SKM-1 (cell line): Measurements from ENCODE around the gene RNF125.
"Not testable (repeated sequence)": the region's sequence is repeated elsewhere in the genome, so short reads cannot be mapped to it uniquely, and the experiment has no call there.

ENCODE experiments used
- DNase-seq: peaks from one replicate; lab custom pipeline; 2025; ENCODE audit not compliant: unreplicated experiment; lab: John Stamatoyannopoulos, UW

The RNF125 gene

GRCh38 chr18:32018331-32019250, at the start of gene RNF125:
TSS of gene RNF125 (plus strand) at chr18:32018825. CDS start at chr18:32018864, 39 bp downstream.
- DNase-seq = peak; percentile 66

GRCh38 chr18:31970617-31971016, 48.0 kb upstream of the RNF125 start:
- no peak for DNase-seq

- DNase-seq = no peak
Observed at GRCh38 chr18:31973929-31974546, 44.6 kb upstream of the RNF125 start.

- no peak for DNase-seq
Observed at GRCh38 chr18:31976242-31976641, 42.4 kb upstream of the RNF125 start.

GRCh38 chr18:31977270-31977872, 41.3 kb upstream of the RNF125 start:
- DNase-seq = peak; percentile 41

- DNase-seq = no peak
Observed at GRCh38 chr18:31978616-31979015, 40.0 kb upstream of the RNF125 start.

- no peak for DNase-seq
Observed at GRCh38 chr18:31979714-31980113, 38.9 kb upstream of the RNF125 start.

GRCh38 chr18:31980863-31981262, 37.8 kb upstream of the RNF125 start:
- DNase-seq = no peak

- no peak for DNase-seq
Observed at GRCh38 chr18:31983020-31983419, 35.6 kb upstream of the RNF125 start.

GRCh38 chr18:31983976-31984375, 34.6 kb upstream of the RNF125 start:
- DNase-seq = no peak

- DNase-seq = no peak
Observed at GRCh38 chr18:31990823-31991222, 27.8 kb upstream of the RNF125 start.

- no peak for DNase-seq
Observed at GRCh38 chr18:31996007-31996406, 22.6 kb upstream of the RNF125 start.

- no peak for DNase-seq
Observed at GRCh38 chr18:31998880-31999412, 19.7 kb upstream of the RNF125 start.

GRCh38 chr18:32001141-32001540, 17.5 kb upstream of the RNF125 start:
- DNase-seq = not testable (repeated sequence)

GRCh38 chr18:32003822-32004221, 14.8 kb upstream of the RNF125 start:
- DNase-seq = not testable (repeated sequence)

- no peak for DNase-seq
Observed at GRCh38 chr18:32010124-32010721, 8.4 kb upstream of the RNF125 start.

- DNase-seq = no peak
Observed at GRCh38 chr18:32011193-32011592, 7.4 kb upstream of the RNF125 start.

GRCh38 chr18:32019251-32019948, 775 bp downstream of the RNF125 start:
- DNase-seq = no peak

- not testable (repeated sequence) for DNase-seq
Observed at GRCh38 chr18:32019949-32020625, 1.5 kb downstream of the RNF125 start.
